ENCODE data around the gene SEMA3B. TPM values are rescaled to one million over a fixed set of nuclear protein-coding genes. Genes with fewer than 3 reads are reported as not detected.
"Not testable (repeated sequence)": the region's sequence is repeated elsewhere in the genome, so short reads cannot be mapped to it uniquely, and the experiment has no call there.

SEMA3B gene
- total RNA-seq, 2 experiments from 2014 or later, result 0.16 to 0.70 TPM

GRCh38 chr3:50271314-50271936, 2.5 kb downstream of the SEMA3B start:
- DNase-seq (no peak), ATAC-seq (no peak)
- Mint-ChIP-seq H3K27ac (no peak overlapping the region), H3K27me3 (peaks cover 56% of the 10 kb centered on the region), H3K9me3 (ENCODE audit: low read depth) (no peaks in the 10 kb centered on the region), H3K4me3 (no peak overlapping the region), H3K4me1 (peaks cover 32% of the 10 kb centered on the region), H3K36me3 (no peaks in the 10 kb centered on the region)
- CTCF ChIA-PET, result interaction anchor here (0.6 to 7.4 kb wide), 15 partner anchors 8 to 509 kb away, joined by 3 to 84 read pairs (median 4); partner anchors contain the start of genes GNAI2 and IFRD2

GRCh38 chr3:50272538-50272910, 3.6 kb downstream of the SEMA3B start:
- not testable (repeated sequence) for ATAC-seq; DNase-seq; H3K4me3 Mint-ChIP-seq; H3K27ac Mint-ChIP-seq; H3K36me3 Mint-ChIP-seq; H3K9me3 Mint-ChIP-seq (ENCODE audit: low read depth)
- CTCF ChIA-PET, result interaction anchor here (0.9 to 7.4 kb wide), 13 partner anchors 10 to 120 kb away, joined by 3 to 84 read pairs (median 4); partner anchors contain the start of genes GNAI2 and IFRD2
- Mint-ChIP-seq H3K27me3 (peaks cover 54% of the 10 kb centered on the region), H3K4me1 (peaks cover 32% of the 10 kb centered on the region)

- Mint-ChIP-seq H3K9me3 (ENCODE audit: low read depth) (no peaks in the 10 kb centered on the region), H3K36me3 (no peaks in the 10 kb centered on the region), H3K27me3 (peaks cover 54% of the 10 kb centered on the region), H3K4me1 (peaks cover 32% of the 10 kb centered on the region), H3K4me3 (peak overlapping the region; percentile 58), H3K27ac (no peak overlapping the region)
- CTCF ChIA-PET, result interaction anchor here (0.7 to 7.4 kb wide), 13 partner anchors 9 to 120 kb away, joined by 3 to 84 read pairs (median 5); partner anchors contain the start of genes HYAL3, IFRD2 and NAA80
- DNase-seq, result peak; percentile 92
- ATAC-seq, result peak; percentile 89
Observed at GRCh38 chr3:50272911-50273688, 4.2 kb downstream of the SEMA3B start.

- ATAC-seq, result no peak
Observed at GRCh38 chr3:50273689-50274065, 4.7 kb downstream of the SEMA3B start.

GRCh38 chr3:50274371-50275104, 5.6 kb downstream of the SEMA3B start:
- CTCF ChIA-PET, result interaction anchor here (0.6 to 6.9 kb wide), 21 partner anchors 11 to 90 kb away, joined by 3 to 84 read pairs (median 5); partner anchors contain the start of genes GNAI2, HYAL2, HYAL3 and IFRD2
- H3K4me1 Mint-ChIP-seq, result peaks cover 32% of the 10 kb centered on the region

More at GRCh38 chr3:50273689-50274065, 4.7 kb downstream of the SEMA3B start:
- no peak overlapping the region for H3K27ac Mint-ChIP-seq
- H3K9me3 Mint-ChIP-seq (ENCODE audit: low read depth), result no peaks in the 10 kb centered on the region
- H3K4me1 Mint-ChIP-seq, result peaks cover 32% of the 10 kb centered on the region
- CTCF ChIA-PET, result interaction anchor here (0.7 to 6.9 kb wide), 7 partner anchors 10 to 47 kb away, joined by 3 to 84 read pairs (median 9); partner anchors contain the start of genes HYAL3, IFRD2 and NAA80
- H3K4me3 Mint-ChIP-seq, result no peak overlapping the region
- H3K36me3 Mint-ChIP-seq, result no peaks in the 10 kb centered on the region
- DNase-seq, result no peak
- H3K27me3 Mint-ChIP-seq, result peaks cover 50% of the 10 kb centered on the region

GRCh38 chr3:50275141-50275995, 6.4 kb downstream of the SEMA3B start:
- CTCF ChIA-PET, result interaction anchor here (0.6 to 6.9 kb wide), 26 partner anchors 12 to 89 kb away, joined by 3 to 84 read pairs (median 5); partner anchors contain the start of genes GNAI2, HYAL2, HYAL3 and IFRD2
- no peak overlapping the region for H3K4me3 Mint-ChIP-seq

More at GRCh38 chr3:50274371-50275104, 5.6 kb downstream of the SEMA3B start:
- Mint-ChIP-seq H3K4me3 (no peak overlapping the region), H3K36me3 (no peaks in the 10 kb centered on the region), H3K27me3 (peaks cover 48% of the 10 kb centered on the region), H3K9me3 (ENCODE audit: low read depth) (no peaks in the 10 kb centered on the region), H3K27ac (peak overlapping the region; percentile 3)
- DNase-seq, result peak; percentile 87
- peak; percentile 53 for ATAC-seq

GRCh38 chr3:50275996-50276761, 7.2 kb downstream of the SEMA3B start:
- CTCF ChIA-PET, result interaction anchor here (1.0 to 4.2 kb wide), 10 partner anchors 12 to 84 kb away, joined by 4 to 21 read pairs (median 13); partner anchors contain the start of genes GNAI2, HYAL2 and IFRD2
- Mint-ChIP-seq H3K9me3 (ENCODE audit: low read depth) (no peaks in the 10 kb centered on the region), H3K4me1 (peaks cover 32% of the 10 kb centered on the region), H3K36me3 (no peaks in the 10 kb centered on the region), H3K4me3 (no peak overlapping the region), H3K27me3 (peaks cover 48% of the 10 kb centered on the region), H3K27ac (no peak overlapping the region)
- ATAC-seq, result no peak
- no peak for DNase-seq

More at GRCh38 chr3:50275141-50275995, 6.4 kb downstream of the SEMA3B start:
- ATAC-seq (no peak), DNase-seq (no peak)
- Mint-ChIP-seq H3K27me3 (peaks cover 48% of the 10 kb centered on the region), H3K36me3 (no peaks in the 10 kb centered on the region), H3K4me1 (peaks cover 32% of the 10 kb centered on the region), H3K27ac (no peak overlapping the region), H3K9me3 (ENCODE audit: low read depth) (no peaks in the 10 kb centered on the region)

- H3K4me1 Mint-ChIP-seq, result peaks cover 29% of the 10 kb centered on the region
- no peaks in the 10 kb centered on the region for H3K9me3 Mint-ChIP-seq (ENCODE audit: low read depth)
- H3K4me3 Mint-ChIP-seq, result no peak overlapping the region
- ATAC-seq (no peak), DNase-seq (no peak)
- CTCF ChIA-PET, result interaction anchor here (0.6 to 4.2 kb wide), 7 partner anchors 16 to 98 kb away, joined by 3 to 16 read pairs (median 6); partner anchors contain the start of genes HYAL3 and NAA80
- H3K36me3 Mint-ChIP-seq, result no peaks in the 10 kb centered on the region
- H3K27me3 Mint-ChIP-seq, result peaks cover 48% of the 10 kb centered on the region
- H3K27ac Mint-ChIP-seq, result no peak overlapping the region
Observed at GRCh38 chr3:50276762-50277101, 7.8 kb downstream of the SEMA3B start.

GRCh38 chr3:50278123-50278879, 9.4 kb downstream of the SEMA3B start:
- DNase-seq, result no peak
- Mint-ChIP-seq H3K27me3 (peaks cover 43% of the 10 kb centered on the region), H3K36me3 (no peaks in the 10 kb centered on the region), H3K4me3 (no peak overlapping the region), H3K27ac (no peak overlapping the region), H3K4me1 (peaks cover 23% of the 10 kb centered on the region), H3K9me3 (ENCODE audit: low read depth) (no peaks in the 10 kb centered on the region)
- no peak for ATAC-seq
- CTCF ChIA-PET, result interaction anchor here (1.0 to 4.2 kb wide), 8 partner anchors 12 to 84 kb away, joined by 3 to 14 read pairs (median 4); partner anchors contain the start of genes HYAL3 and NAA80

- ATAC-seq (no peak), DNase-seq (no peak)
- H3K36me3 Mint-ChIP-seq, result no peaks in the 10 kb centered on the region
- CTCF ChIA-PET, result interaction anchor here (1.0 to 4.2 kb wide), 7 partner anchors 13 to 84 kb away, joined by 3 to 12 read pairs (median 5); partner anchors contain the start of gene TUSC2
- peaks cover 40% of the 10 kb centered on the region for H3K27me3 Mint-ChIP-seq
- no peak within 1 kb of the TSS for H3K27ac Mint-ChIP-seq
- no peak within 1 kb of the TSS for H3K4me3 Mint-ChIP-seq
- H3K4me1 Mint-ChIP-seq, result peaks cover 20% of the 10 kb centered on the region
- no peaks in the 10 kb centered on the region for H3K9me3 Mint-ChIP-seq (ENCODE audit: low read depth)
Observed at GRCh38 chr3:50278880-50279224, 9.9 kb downstream of the SEMA3B start, which contains the start of gene LSMEM2. LSMEM2 (plus strand) TSS chr3:50279087; CDS start chr3:50279114, 27 bp downstream.
